ENCODE results near the gene GOLGA6L22. TPM values are rescaled to one million over a fixed set of nuclear protein-coding genes. Genes with fewer than 3 reads are reported as not detected.
"Not testable (repeated sequence)": the region's sequence is repeated elsewhere in the genome, so short reads cannot be mapped to it uniquely, and the experiment has no call there.

The GOLGA6L22 gene
- not detected in 2 replicates for total RNA-seq (2012; rRNA removed)
- not detected in 2 replicates for polyA plus RNA-seq (2012; rRNA removed)
- not detected in 2 replicates for polyA plus RNA-seq (2012; cell fraction: cytosol; rRNA removed)
- not detected in 2 replicates for polyA plus RNA-seq (2012; cell fraction: nucleus; rRNA removed; ENCODE audit: low replicate concordance)
- not detected for Bru-seq, nascent RNA
- not detected for BruChase-seq, experiment 1, labeled RNA remaining after a 6-hour chase
- BruChase-seq, experiment 2, labeled RNA remaining after a 2-hour chase, result not detected
- long read RNA-seq, result 0 reads

GRCh38 chr15:22458603-22459002, at the start of gene GOLGA6L22:
Gene GOLGA6L22 (plus strand): TSS chr15:22458903. CDS start chr15:22458994, 91 bp downstream.
- H3K79me1 ChIP-seq (ENCODE audit: low read depth in 1 of 2, low read length in 2 of 2); H2BK20ac ChIP-seq (ENCODE audit: low read depth, low read length); ATAC-seq (ENCODE audit: low read depth); H3K9me3 ChIP-seq (ENCODE audit: control insufficient read depth, insufficient read depth, low read length); H3K9ac ChIP-seq (ENCODE audit: low read depth, low read length); H3K27me3 ChIP-seq (ENCODE audit: control insufficient read depth, insufficient read depth, low read length); dilution Hi-C loops (cut with HindIII; ENCODE audit: low sequenced_read_pairs, unreplicated experiment); in situ Hi-C loops (cut with MboI; ENCODE audit: low sequenced_read_pairs); H2AK9ac ChIP-seq (replicated peaks; ENCODE audit: low read depth, low read length, poor library complexity); H3K27ac ChIP-seq (ENCODE audit: insufficient read depth, low read length); POLR2A ChIA-PET (ENCODE audit: unreplicated experiment); H3K9me1 ChIP-seq (ENCODE audit: insufficient read depth, low read length); H2AFZ ChIP-seq (replicated peaks; ENCODE audit: low read length, poor library complexity); H2BK15ac ChIP-seq (ENCODE audit: low read depth, low read length); H3K36me3 ChIP-seq (ENCODE audit: control insufficient read depth, insufficient read depth, low read length); H3K18ac ChIP-seq (ENCODE audit: low read depth, low read length); BruUV-seq (replicated peaks); H3K56ac ChIP-seq (ENCODE audit: extremely low read depth, insufficient read depth, low read length); CTCF ChIA-PET; H3K23ac ChIP-seq (ENCODE audit: low read depth, low read length); DNase-seq; H3K4me1 ChIP-seq (ENCODE audit: control insufficient read depth, insufficient read depth, low read length); H2BK5ac ChIP-seq (ENCODE audit: low read depth, low read length, poor library complexity, severe bottlenecking); H3K4me2 ChIP-seq (ENCODE audit: low read depth, low read length); H4K5ac ChIP-seq (ENCODE audit: low read depth, low read length); intact Hi-C loops (cut with micrococcal nuclease); H3K4me3 ChIP-seq (ENCODE audit: insufficient read depth, low read depth, low read length); H2BK120ac ChIP-seq (ENCODE audit: low read depth, low read length); H2AK5ac ChIP-seq (ENCODE audit: low read depth, low read length); H4K8ac ChIP-seq (ENCODE audit: low read depth in 2 of 2, low read length in 2 of 2); H3K4ac ChIP-seq (ENCODE audit: low read depth, low read length); H4K91ac ChIP-seq (ENCODE audit: insufficient read depth, low read depth, low read length); H4K20me1 ChIP-seq (ENCODE audit: insufficient read depth, low read length); H3K14ac ChIP-seq (replicated peaks; ENCODE audit: low read depth, low read length): not testable (repeated sequence)
- WGBS, 2 experiments (ENCODE audit: extremely low coverage in 2 of 2, insufficient read length in 1 of 2), result no CpG with 5 or more reads among the region's 7 CpGs

- H3K4ac ChIP-seq (ENCODE audit: low read depth, low read length); H3K56ac ChIP-seq (ENCODE audit: extremely low read depth, insufficient read depth, low read length); H2AFZ ChIP-seq (replicated peaks; ENCODE audit: low read length, poor library complexity); H3K9ac ChIP-seq (ENCODE audit: low read depth, low read length); H2AK9ac ChIP-seq (replicated peaks; ENCODE audit: low read depth, low read length, poor library complexity); H2BK15ac ChIP-seq (ENCODE audit: low read depth, low read length); DNase-seq; H3K4me3 ChIP-seq (ENCODE audit: insufficient read depth, low read depth, low read length); BruUV-seq (replicated peaks); ATAC-seq (ENCODE audit: low read depth); H4K20me1 ChIP-seq (ENCODE audit: insufficient read depth, low read length); CTCF ChIA-PET; H2BK120ac ChIP-seq (ENCODE audit: low read depth, low read length); H4K91ac ChIP-seq (ENCODE audit: insufficient read depth, low read depth, low read length); intact Hi-C loops (cut with micrococcal nuclease); H2AK5ac ChIP-seq (ENCODE audit: low read depth, low read length); H3K18ac ChIP-seq (ENCODE audit: low read depth, low read length); H3K27me3 ChIP-seq (ENCODE audit: control insufficient read depth, insufficient read depth, low read length); H3K4me1 ChIP-seq (ENCODE audit: control insufficient read depth, insufficient read depth, low read length); H2BK5ac ChIP-seq (ENCODE audit: low read depth, low read length, poor library complexity, severe bottlenecking); H2BK20ac ChIP-seq (ENCODE audit: low read depth, low read length); H3K36me3 ChIP-seq (ENCODE audit: control insufficient read depth, insufficient read depth, low read length); H3K14ac ChIP-seq (replicated peaks; ENCODE audit: low read depth, low read length); in situ Hi-C loops (cut with MboI; ENCODE audit: low sequenced_read_pairs); H3K4me2 ChIP-seq (ENCODE audit: low read depth, low read length); POLR2A ChIA-PET (ENCODE audit: unreplicated experiment); H3K23ac ChIP-seq (ENCODE audit: low read depth, low read length); H4K5ac ChIP-seq (ENCODE audit: low read depth, low read length); H4K8ac ChIP-seq (ENCODE audit: low read depth in 2 of 2, low read length in 2 of 2); dilution Hi-C loops (cut with HindIII; ENCODE audit: low sequenced_read_pairs, unreplicated experiment); H3K9me3 ChIP-seq (ENCODE audit: control insufficient read depth, insufficient read depth, low read length); H3K27ac ChIP-seq (ENCODE audit: insufficient read depth, low read length); H3K79me1 ChIP-seq (ENCODE audit: low read depth in 1 of 2, low read length in 2 of 2); H3K9me1 ChIP-seq (ENCODE audit: insufficient read depth, low read length): not testable (repeated sequence)
- WGBS, 2 experiments (ENCODE audit: extremely low coverage in 2 of 2, insufficient read length in 1 of 2), result no CpG with 5 or more reads among the region's 19 CpGs
These were observed 41.4 kb upstream of the GOLGA6L22 start for GRCh38 chr15:22417288-22417687.

Data from IMR-90 (cell line).